ENCODE measurements around the gene MST1. TPM values are rescaled to one million over a fixed set of nuclear protein-coding genes. Genes with fewer than 3 reads are reported as not detected.

MST1 gene
- total and polyA plus RNA-seq, 2 of the 8 experiments (the other 6 are each of a cell fraction or from before 2014, with no cell fraction given) = 6.2 to 9.5 TPM

GRCh38 chr3:49711489-49711888, 22.2 kb upstream of the MST1 start:
- H4K8ac ChIP-seq (ENCODE audit: extremely low read depth, insufficient read depth, low read length) = 0 out of 2 replicates have a peak overlapping the region, but pooled peaks have one; percentile 75
- H2AFZ ChIP-seq (ENCODE audit: low read length) = no peak overlapping the region
- peaks cover 0 to 3% (median 0%) of the 10 kb centered on the region in 4 experiments; a peak in 1 of 7 replicates for H3K4me1 ChIP-seq (replicated peaks in 1 of 4; ENCODE audit: control insufficient read depth in 3 of 4, insufficient read depth in 4 of 4, low read length in 3 of 4)
- no peaks in the 10 kb centered on the region for H3K27me3 ChIP-seq (replicated peaks in 1 of 4; ENCODE audit: control insufficient read depth in 3 of 4, extremely low read depth in 1 of 4, insufficient read depth in 3 of 4, low read length in 3 of 4)
- H3K4ac ChIP-seq (replicated peaks; ENCODE audit: insufficient read length, low read depth, low read length) = no peak overlapping the region
- FAIRE-seq = no peak
- no peak overlapping the region for H3K14ac ChIP-seq (ENCODE audit: insufficient read length)
- H3K79me2 ChIP-seq (ENCODE audit: control insufficient read depth in 1 of 2, insufficient read depth in 2 of 2, low read length in 2 of 2) = no peaks in the 10 kb centered on the region
- 92% methylated on average over 5 of the region's 5 CpGs; no CpG with 5 or more reads in 1 of the 2 experiments for WGBS, 2 experiments (ENCODE audit: extremely low coverage in 1 of 2, insufficient coverage in 1 of 2, insufficient read length in 1 of 2, insufficient replicate concordance in 2 of 2, low coverage in 1 of 2, low lambda C conversion rate in 2 of 2, missing lambda C conversion rate in 1 of 2)
- H2BK5ac ChIP-seq (ENCODE audit: low read depth, low read length) = no peak overlapping the region
- DNase-seq (ENCODE audit: low read depth in 1 of 2, low spot score in 2 of 2) = no peak
- no peak overlapping the region for H3K56ac ChIP-seq (replicated peaks; ENCODE audit: insufficient read length, low read depth, low read length)
- H2AK5ac ChIP-seq (ENCODE audit: low read depth, low read length) = no peak overlapping the region
- no peak overlapping the region for H3K18ac ChIP-seq (ENCODE audit: extremely low read depth, low read length)
- H3K4me2 ChIP-seq (ENCODE audit: insufficient read depth in 1 of 2, low read depth in 2 of 2, low read length in 2 of 2) = no peak overlapping the region
- no peak overlapping the region for H3K23ac ChIP-seq (ENCODE audit: insufficient read length)
- H2BK120ac ChIP-seq (replicated peaks; ENCODE audit: low read depth, low read length) = no peak overlapping the region
- no peak overlapping the region for H2BK20ac ChIP-seq (ENCODE audit: low read length)
- H3K9me3 ChIP-seq (ENCODE audit: insufficient read depth in 2 of 2, low read depth in 1 of 2, low read length in 1 of 2) = no peaks in the 10 kb centered on the region
- peaks cover 0 to 4% of the 10 kb centered on the region in 2 experiments for H4K20me1 ChIP-seq (replicated peaks in 1 of 2; ENCODE audit: control insufficient read depth in 1 of 2, insufficient read depth in 2 of 2, low read length in 2 of 2)
- ChIA-PET CTCF (ENCODE audit: partially characterized antibody) (interaction anchor here (0.6 to 3.7 kb wide), 7 partner anchors 9 to 160 kb away, joined by 3 to 55 read pairs (median 3); no protein-coding TSS in a partner anchor), POLR2A (ENCODE audit: partially characterized antibody) (interaction anchor here (0.7 to 3.8 kb wide), 5 partner anchors 8 to 159 kb away, joined by 3 to 41 read pairs (median 6); partner anchors contain the start of genes AMIGO3 and GMPPB)
- no peak overlapping the region for H3K27ac ChIP-seq (ENCODE audit: low read depth, low read length)
- H4K91ac ChIP-seq (replicated peaks; ENCODE audit: insufficient read length, low read length) = no peak overlapping the region
- H3K4me3 ChIP-seq (ENCODE audit: extremely low read depth in 1 of 4, insufficient read depth in 2 of 4, low read depth in 3 of 4, low read length in 4 of 4) = no peak overlapping the region
- no peak overlapping the region for H2BK12ac ChIP-seq (ENCODE audit: low read depth, low read length)
- no peak for TF ChIP-seq BRCA1 (IDR thresholded peaks at IDR 0.05; ENCODE audit: low read depth, low read length)
- TF ChIP-seq SRF (IDR thresholded peaks at IDR 0.05; ENCODE audit: low read depth, low read length) = no peak
- no peak for TF ChIP-seq CHD2 (IDR thresholded peaks at IDR 0.05; ENCODE audit: low read length)
- TF ChIP-seq BACH1 (IDR thresholded peaks at IDR 0.05; ENCODE audit: low read length) = no peak
- no peak for TF ChIP-seq HDAC6 (IDR thresholded peaks at IDR 0.05; ENCODE audit: low read depth, low read length)
- TF ChIP-seq RNF2 (IDR thresholded peaks at IDR 0.05; ENCODE audit: borderline replicate concordance, low read depth, low read length, missing control alignments, poor library complexity, severe bottlenecking) = no peak
- TF ChIP-seq JUN (IDR thresholded peaks at IDR 0.05; ENCODE audit: low read depth, low read length) = no peak
- TF ChIP-seq MAFK (IDR thresholded peaks at IDR 0.05; ENCODE audit: low read depth, low read length) = no peak
- no peak for TF ChIP-seq FOSL1 (IDR thresholded peaks at IDR 0.05; ENCODE audit: insufficient read depth, low read depth, low read length)
- TF ChIP-seq EGR1 (IDR thresholded peaks at IDR 0.05; ENCODE audit: borderline replicate concordance, low read depth, low read length) = no peak
- no peak for TF ChIP-seq EP300 (IDR thresholded peaks at IDR 0.05; ENCODE audit: borderline replicate concordance in 1 of 2, low read depth in 2 of 2, low read length in 2 of 2)
- TF ChIP-seq TCF12 (IDR thresholded peaks at IDR 0.05; ENCODE audit: low read depth, low read length) = no peak
- H2BK15ac ChIP-seq (ENCODE audit: low read length) = no peak overlapping the region
- no peaks in the 10 kb centered on the region for H3K79me1 ChIP-seq (ENCODE audit: low read depth, low read length)
- no peak overlapping the region for H4K5ac ChIP-seq (ENCODE audit: insufficient read length, low read depth, low read length)
- no peak overlapping the region for H3K9ac ChIP-seq (replicated peaks in 1 of 4; ENCODE audit: extremely low read depth in 1 of 4, low read depth in 3 of 4, low read length in 3 of 4)
- H3K23me2 ChIP-seq (ENCODE audit: low read depth, low read length) = no peaks in the 10 kb centered on the region; the same call in 1 of the 2 replicates
- H3K36me3 ChIP-seq (ENCODE audit: control insufficient read depth in 2 of 4, insufficient read depth in 4 of 4, low read length in 3 of 4) = no peaks in the 10 kb centered on the region; a peak in 2 of 8 replicates
